ENCODE results near the gene SHANK1. TPM values are rescaled to one million over a fixed set of nuclear protein-coding genes. Genes with fewer than 3 reads are reported as not detected.

Gene SHANK1
- total and polyA plus RNA-seq, 2 of the 4 experiments (the other 2 are of a cell fraction), result 6.1 to 6.7 TPM

GRCh38 chr19:50660088-50660366 is 59.6 kb downstream of the SHANK1 start:
- Histone ChIP-seq H3K18ac (ENCODE audit: low read depth, low read length) (no peak overlapping the region), H4K91ac (ENCODE audit: insufficient read depth, low read depth, low read length) (no peak overlapping the region), H3K56ac (ENCODE audit: extremely low read depth, insufficient read depth, low read length) (no peak overlapping the region), H4K5ac (ENCODE audit: low read depth, low read length) (no peak overlapping the region), H2AK9ac (replicated peaks; ENCODE audit: low read depth, low read length, poor library complexity) (no peak overlapping the region), H3K4me2 (ENCODE audit: low read depth, low read length) (no peak overlapping the region), H3K79me1 (ENCODE audit: low read depth in 1 of 2, low read length in 2 of 2) (no peaks in the 10 kb centered on the region), H3K4me3 (ENCODE audit: insufficient read depth, low read depth, low read length) (no peak overlapping the region), H3K4ac (ENCODE audit: low read depth, low read length) (no peak overlapping the region), H4K20me1 (ENCODE audit: insufficient read depth, low read length) (no peaks in the 10 kb centered on the region; the same call in 1 of the 2 replicates), H3K9me3 (ENCODE audit: control insufficient read depth, insufficient read depth, low read length) (peaks cover 4% of the 10 kb centered on the region), H2BK20ac (ENCODE audit: low read depth, low read length) (no peak overlapping the region), H3K23ac (ENCODE audit: low read depth, low read length) (no peak overlapping the region), H2BK15ac (ENCODE audit: low read depth, low read length) (no peak overlapping the region), H3K9ac (ENCODE audit: low read depth, low read length) (no peak overlapping the region), H3K27ac (ENCODE audit: insufficient read depth, low read length) (no peak overlapping the region), H2BK120ac (ENCODE audit: low read depth, low read length) (no peak overlapping the region), H3K36me3 (ENCODE audit: control insufficient read depth, insufficient read depth, low read length) (no peaks in the 10 kb centered on the region), H3K9me1 (ENCODE audit: insufficient read depth, low read length) (peaks cover 5% of the 10 kb centered on the region; the same call in 1 of the 2 replicates), H2AFZ (replicated peaks; ENCODE audit: low read length, poor library complexity) (no peak overlapping the region), H4K8ac (ENCODE audit: low read depth in 2 of 2, low read length in 2 of 2) (no peak overlapping the region), H2BK5ac (ENCODE audit: low read depth, low read length, poor library complexity, severe bottlenecking) (no peak overlapping the region), H3K4me1 (ENCODE audit: control insufficient read depth, insufficient read depth, low read length) (peaks cover 2% of the 10 kb centered on the region; the same call in 1 of the 2 replicates), H3K27me3 (ENCODE audit: control insufficient read depth, insufficient read depth, low read length) (peaks cover 13% of the 10 kb centered on the region), H3K14ac (replicated peaks; ENCODE audit: low read depth, low read length) (no peak overlapping the region), H2AK5ac (ENCODE audit: low read depth, low read length) (no peak overlapping the region)
- in situ Hi-C loops (cut with MboI; ENCODE audit: low sequenced_read_pairs) (no loop called here), intact Hi-C loops (cut with micrococcal nuclease) (no loop called here), dilution Hi-C loops (cut with HindIII; ENCODE audit: low sequenced_read_pairs, unreplicated experiment) (no loop called here)
- ChIA-PET CTCF (no interaction called here), POLR2A (ENCODE audit: unreplicated experiment) (no interaction called here)
- no TSS peak for BruUV-seq (replicated peaks)
- no peak for ATAC-seq (ENCODE audit: low read depth)
- TF ChIP-seq POLR2A (IDR thresholded peaks at IDR 0.05; ENCODE audit: low read depth, low read length) (no peak), FOS (IDR thresholded peaks at IDR 0.05; ENCODE audit: low read depth, low read length) (no peak), RAD21 (IDR thresholded peaks at IDR 0.05; ENCODE audit: low read length) (no peak), NFE2L2 (IDR thresholded peaks at IDR 0.05; ENCODE audit: low read depth, low read length) (no peak), CTCF (conservative IDR thresholded peaks at IDR 0.05; ENCODE audit: low read depth, low read length) (no peak), USF2 (IDR thresholded peaks at IDR 0.05; ENCODE audit: low read depth, low read length) (no peak), ELK1 (IDR thresholded peaks at IDR 0.05; ENCODE audit: borderline replicate concordance, low read depth, low read length) (no peak), MXI1 (IDR thresholded peaks at IDR 0.05; ENCODE audit: borderline replicate concordance, low read depth, low read length) (no peak), MAFK (IDR thresholded peaks at IDR 0.05; ENCODE audit: low read depth, low read length) (no peak), RFX5 (IDR thresholded peaks at IDR 0.05; ENCODE audit: low read depth, low read length) (no peak)
- DNase-seq, result no peak
- WGBS, 2 experiments (ENCODE audit: extremely low coverage in 2 of 2, insufficient read length in 1 of 2), result no CpG with 5 or more reads among the region's 6 CpGs
